ENCODE results near the gene SLC35F6. TPM values are rescaled to one million over a fixed set of nuclear protein-coding genes. Genes with fewer than 3 reads are reported as not detected.

The SLC35F6 gene
- total RNA-seq, 1 experiment from 2014 or later: 10.3 TPM

- CTCF ChIA-PET: interaction anchor here (0.8 to 1.4 kb wide), 5 partner anchors 11 to 245 kb away, joined by 3 to 6 read pairs (median 3); partner anchors contain the start of gene CENPA
- no peaks in the 10 kb centered on the region for H3K36me3 Mint-ChIP-seq
- no peak overlapping the region for H3K4me3 Mint-ChIP-seq
- DNase-seq (ENCODE audit: low spot score): peak; percentile 44
- peak; percentile 38 for ATAC-seq
- H3K4me1 Mint-ChIP-seq: no peaks in the 10 kb centered on the region
- H3K27me3 Mint-ChIP-seq (ENCODE audit: low read depth): no peaks in the 10 kb centered on the region
- no peaks in the 10 kb centered on the region for H3K9me3 Mint-ChIP-seq
- TF ChIP-seq NFATC4 (CRISPR knock-in tag; IDR thresholded peaks at IDR 0.05) (no peak), ZNF425 (CRISPR knock-in tag; conservative IDR thresholded peaks at IDR 0.05) (no peak), IRF2 (CRISPR knock-in tag; IDR thresholded peaks at IDR 0.05; ENCODE audit: borderline replicate concordance, low read depth) (no peak), FOXJ3 (CRISPR knock-in tag; IDR thresholded peaks at IDR 0.05; ENCODE audit: borderline replicate concordance) (no peak), MYBL2 (CRISPR knock-in tag; IDR thresholded peaks at IDR 0.05) (no peak), ZBTB43 (CRISPR knock-in tag; IDR thresholded peaks at IDR 0.05) (no peak), SMAD3 (CRISPR knock-in tag; IDR thresholded peaks at IDR 0.05; ENCODE audit: borderline replicate concordance) (no peak), CDX4 (CRISPR knock-in tag; IDR thresholded peaks at IDR 0.05; ENCODE audit: borderline replicate concordance) (no peak), TCF7 (CRISPR knock-in tag; IDR thresholded peaks at IDR 0.05; ENCODE audit: low read depth) (no peak), EMX1 (CRISPR knock-in tag; IDR thresholded peaks at IDR 0.05) (no peak), ETV6 (CRISPR knock-in tag; IDR thresholded peaks at IDR 0.05) (no peak), ZNF219 (CRISPR knock-in tag; IDR thresholded peaks at IDR 0.05; ENCODE audit: borderline replicate concordance) (no peak)
- POLR2A ChIA-PET: no interaction called here
- H3K27ac Mint-ChIP-seq: no peak overlapping the region
Measured at GRCh38 chr2:26770986-26771586, 7.0 kb downstream of the SLC35F6 start.

- ATAC-seq: no peak
- DNase-seq (ENCODE audit: low spot score): no peak
- Mint-ChIP-seq H3K27ac (no peak overlapping the region; the same call in 1 of the 2 replicates), H3K27me3 (ENCODE audit: low read depth) (no peaks in the 10 kb centered on the region), H3K4me1 (no peaks in the 10 kb centered on the region), H3K4me3 (no peak overlapping the region), H3K36me3 (no peaks in the 10 kb centered on the region), H3K9me3 (no peaks in the 10 kb centered on the region)
- CTCF ChIA-PET: no interaction called here
- POLR2A ChIA-PET: interaction anchor here (1.1 kb wide), 1 partner anchor 13 kb away, joined by 3 read pairs; the partner anchor contains the start of gene CENPA
- TF ChIP-seq ZNF423 (CRISPR knock-in tag; IDR thresholded peaks at IDR 0.05): no peak
- no peak for TF ChIP-seq E2F4 (CRISPR knock-in tag; IDR thresholded peaks at IDR 0.05; ENCODE audit: borderline replicate concordance, low read depth)
- no peak for TF ChIP-seq CTCF (IDR thresholded peaks at IDR 0.05)
- no peak for TF ChIP-seq USF2 (CRISPR knock-in tag; IDR thresholded peaks at IDR 0.05)
- TF ChIP-seq RELA (CRISPR knock-in tag; IDR thresholded peaks at IDR 0.05; ENCODE audit: borderline replicate concordance): no peak
- no peak for TF ChIP-seq NFYB (CRISPR knock-in tag; conservative IDR thresholded peaks at IDR 0.05; ENCODE audit: low read depth)
- no peak for TF ChIP-seq ZNF425 (CRISPR knock-in tag; conservative IDR thresholded peaks at IDR 0.05)
- no peak for TF ChIP-seq ERG (CRISPR knock-in tag; IDR thresholded peaks at IDR 0.05)
Measured at GRCh38 chr2:26772064-26773001, 8.2 kb downstream of the SLC35F6 start.
